Measurements from ENCODE around the gene ADARB1. TPM values are rescaled to one million over a fixed set of nuclear protein-coding genes. Genes with fewer than 3 reads are reported as not detected.

ADARB1 gene
- total and polyA plus RNA-seq, 2 donors = 11.9 to 14.6 TPM

DNA sequence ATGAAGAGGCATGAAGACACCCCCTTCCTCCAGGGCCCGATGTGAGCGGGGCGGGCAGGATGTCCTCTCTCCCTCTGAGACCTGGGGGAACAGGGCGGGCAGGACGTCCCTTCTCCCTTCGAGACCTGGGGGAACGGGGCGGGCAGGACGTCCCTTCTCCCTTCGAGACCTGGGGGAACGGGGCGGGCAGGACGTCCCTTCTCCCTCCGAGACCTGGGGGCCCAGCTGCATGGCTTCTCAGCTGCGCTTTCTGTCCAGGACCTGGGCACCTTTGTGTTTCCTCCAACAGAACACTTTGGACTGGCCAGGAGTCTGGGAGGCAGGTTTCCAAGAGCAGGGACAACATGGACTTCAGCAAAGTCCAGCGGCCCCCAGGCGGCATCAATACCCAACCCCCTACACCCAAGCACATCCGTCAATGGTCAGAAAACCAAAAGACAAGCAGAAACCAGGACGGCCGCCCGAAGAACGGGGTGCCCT, 30.8 kb upstream of the ADARB1 start:
- Histone ChIP-seq H3K36me3 (ENCODE audit: control insufficient read depth in 2 of 2, insufficient read depth in 2 of 2, low read length in 1 of 2) (no peaks in the 10 kb centered on the region), H3K9me3 (ENCODE audit: control insufficient read depth in 2 of 2, insufficient read depth in 1 of 2, low read length in 1 of 2) (peaks cover 0 to 7% of the 10 kb centered on the region in 2 donors), H3K27ac (ENCODE audit: low read depth in 1 of 2, low read length in 1 of 2) (no peak overlapping the region), H3K4me3 (ENCODE audit: low read length in 2 of 2) (no peak overlapping the region), H3K27me3 (ENCODE audit: control insufficient read depth in 2 of 2, insufficient read depth in 1 of 2, low read length in 1 of 2) (peaks cover 2 to 6% of the 10 kb centered on the region in 2 donors), H3K4me1 (ENCODE audit: control insufficient read depth in 2 of 2, insufficient read depth in 2 of 2, low read length in 2 of 2) (no peaks in the 10 kb centered on the region)
- DNase-seq (ENCODE audit: low read depth in 6 of 9, low spot score in 9 of 9) = no peak
- 83% methylated on average over 22 of the region's 22 CpGs for WGBS

DNA sequence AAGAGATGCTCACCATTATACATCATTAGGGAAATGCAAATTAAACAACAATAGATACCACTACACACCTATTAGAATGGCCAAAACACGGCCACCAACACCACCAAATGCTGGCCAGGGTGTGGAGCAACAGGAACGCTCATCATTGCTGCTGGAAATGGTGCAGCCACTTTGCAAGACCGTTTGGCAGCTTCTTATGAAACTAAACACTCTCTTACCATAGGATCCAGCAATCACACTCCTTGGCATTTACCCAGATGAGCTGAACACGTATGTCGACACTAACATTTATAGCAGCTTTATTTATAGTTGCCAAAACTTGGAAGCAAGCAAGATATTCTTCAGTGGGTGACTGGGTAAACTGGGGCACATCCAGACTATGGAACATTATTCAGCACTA, 28.9 kb upstream of the ADARB1 start:
- 87% methylated on average over 5 of the region's 5 CpGs for WGBS
- Histone ChIP-seq H3K36me3 (ENCODE audit: control insufficient read depth in 2 of 2, insufficient read depth in 2 of 2, low read length in 1 of 2) (no peaks in the 10 kb centered on the region), H3K27ac (ENCODE audit: low read depth in 1 of 2, low read length in 1 of 2) (no peak overlapping the region), H3K4me3 (ENCODE audit: low read length in 2 of 2) (no peak overlapping the region), H3K27me3 (ENCODE audit: control insufficient read depth in 2 of 2, insufficient read depth in 1 of 2, low read length in 1 of 2) (peaks cover 2 to 12% of the 10 kb centered on the region in 2 donors), H3K4me1 (ENCODE audit: control insufficient read depth in 2 of 2, insufficient read depth in 2 of 2, low read length in 2 of 2) (no peaks in the 10 kb centered on the region), H3K9me3 (ENCODE audit: control insufficient read depth in 2 of 2, insufficient read depth in 1 of 2, low read length in 1 of 2) (peaks cover 0 to 7% of the 10 kb centered on the region in 2 donors)
- DNase-seq (ENCODE audit: low read depth in 6 of 9, low spot score in 9 of 9) = no peak

DNA sequence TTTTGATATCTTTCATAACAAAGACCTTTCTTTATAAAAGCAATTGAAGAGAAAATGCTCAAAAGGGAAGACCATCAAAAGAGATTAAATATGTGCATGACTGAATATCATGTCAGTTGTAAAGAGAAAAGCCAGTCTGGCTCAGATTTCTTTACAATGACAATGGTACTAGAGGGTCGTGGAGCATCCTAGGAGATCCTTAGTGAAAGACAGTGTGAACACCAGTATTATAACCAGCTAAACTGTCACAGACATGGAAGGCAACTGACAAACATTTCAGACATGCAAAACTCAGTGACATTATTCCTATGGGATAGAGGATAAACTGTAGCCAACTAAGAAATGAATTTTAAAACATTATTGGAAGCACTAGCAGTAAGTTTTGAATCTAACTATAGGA, 27.1 kb upstream of the ADARB1 start:
- H3K36me3 ChIP-seq (ENCODE audit: control insufficient read depth in 2 of 2, insufficient read depth in 2 of 2, low read length in 1 of 2) = no peaks in the 10 kb centered on the region
- no peak for DNase-seq (ENCODE audit: low read depth in 6 of 9, low spot score in 9 of 9)
- WGBS = 96% methylated on average over 1 of the region's 1 CpG
- H3K27me3 ChIP-seq (ENCODE audit: control insufficient read depth in 2 of 2, insufficient read depth in 1 of 2, low read length in 1 of 2) = peaks cover 2 to 15% of the 10 kb centered on the region in 2 donors
- H3K4me3 ChIP-seq (ENCODE audit: low read length in 2 of 2) = no peak overlapping the region
- no peak overlapping the region for H3K27ac ChIP-seq (ENCODE audit: low read depth in 1 of 2, low read length in 1 of 2)
- peaks cover 0 to 7% of the 10 kb centered on the region in 2 donors for H3K9me3 ChIP-seq (ENCODE audit: control insufficient read depth in 2 of 2, insufficient read depth in 1 of 2, low read length in 1 of 2)
- H3K4me1 ChIP-seq (ENCODE audit: control insufficient read depth in 2 of 2, insufficient read depth in 2 of 2, low read length in 2 of 2) = no peaks in the 10 kb centered on the region

DNA sequence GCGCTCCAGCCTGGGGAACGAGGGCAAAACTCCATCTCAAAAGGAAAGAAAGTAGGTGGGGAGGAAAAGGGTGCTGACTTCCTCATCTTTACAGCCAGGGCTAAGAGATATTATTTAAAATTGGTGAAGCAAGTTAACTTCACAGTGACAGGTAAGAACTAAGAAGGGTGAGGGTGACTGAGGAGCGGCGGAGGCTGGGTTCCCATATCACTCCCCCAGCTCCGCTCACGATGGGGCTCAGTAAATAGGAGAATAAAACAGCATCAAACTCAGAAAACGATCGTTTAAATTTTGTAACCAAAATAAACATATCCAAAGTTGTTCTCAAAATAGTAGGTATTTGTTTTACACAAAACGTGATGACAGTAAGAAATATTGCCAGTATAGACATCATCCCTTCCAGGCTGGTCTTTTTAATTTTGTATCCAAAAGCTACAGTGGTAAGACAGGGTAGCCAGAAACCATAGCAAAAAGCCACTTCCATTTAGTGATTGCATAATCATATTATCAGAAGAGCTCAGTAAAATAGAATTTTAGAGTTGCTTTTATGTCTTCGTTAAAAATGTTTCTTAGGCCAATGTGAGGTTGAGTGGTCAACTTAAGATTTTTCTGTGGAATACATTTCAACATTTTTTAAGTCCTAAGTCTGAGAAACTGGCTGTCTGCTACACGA, 26.2 kb upstream of the ADARB1 start:
- no peak overlapping the region for H3K27ac ChIP-seq (ENCODE audit: low read depth in 1 of 2, low read length in 1 of 2)
- no peak overlapping the region for H3K4me3 ChIP-seq (ENCODE audit: low read length in 2 of 2)
- 95% methylated on average over 11 of the region's 11 CpGs for WGBS
- H3K9me3 ChIP-seq (ENCODE audit: control insufficient read depth in 2 of 2, insufficient read depth in 1 of 2, low read length in 1 of 2) = peaks cover 0 to 7% of the 10 kb centered on the region in 2 donors
- H3K36me3 ChIP-seq (ENCODE audit: control insufficient read depth in 2 of 2, insufficient read depth in 2 of 2, low read length in 1 of 2) = no peaks in the 10 kb centered on the region
- DNase-seq (ENCODE audit: low read depth in 6 of 9, low spot score in 9 of 9) = no peak
- peaks cover 2 to 16% of the 10 kb centered on the region in 2 donors for H3K27me3 ChIP-seq (ENCODE audit: control insufficient read depth in 2 of 2, insufficient read depth in 1 of 2, low read length in 1 of 2)
- H3K4me1 ChIP-seq (ENCODE audit: control insufficient read depth in 2 of 2, insufficient read depth in 2 of 2, low read length in 2 of 2) = no peaks in the 10 kb centered on the region

DNA sequence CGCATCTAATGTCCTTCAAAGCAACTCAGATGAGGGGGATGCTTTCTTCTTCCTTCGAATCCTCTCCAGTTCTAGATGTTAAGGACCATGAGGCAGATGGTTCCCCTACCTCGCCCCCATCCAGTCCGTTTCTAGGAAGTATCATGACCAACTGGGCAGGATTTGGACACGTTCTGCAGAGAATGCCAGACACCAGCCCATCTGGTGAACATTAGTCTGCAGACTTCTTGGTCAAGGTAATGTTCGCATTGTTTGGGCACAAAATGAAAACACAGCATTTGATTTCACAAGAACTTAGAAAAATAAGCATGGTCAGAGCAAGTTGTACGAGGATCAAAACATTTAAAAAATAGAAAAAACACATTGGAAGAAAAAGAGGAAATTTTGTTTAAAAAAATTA, 25.4 kb upstream of the ADARB1 start:
- H3K27ac ChIP-seq (ENCODE audit: low read depth in 1 of 2, low read length in 1 of 2) = no peak overlapping the region
- no peaks in the 10 kb centered on the region for H3K4me1 ChIP-seq (ENCODE audit: control insufficient read depth in 2 of 2, insufficient read depth in 2 of 2, low read length in 2 of 2)

DNA sequence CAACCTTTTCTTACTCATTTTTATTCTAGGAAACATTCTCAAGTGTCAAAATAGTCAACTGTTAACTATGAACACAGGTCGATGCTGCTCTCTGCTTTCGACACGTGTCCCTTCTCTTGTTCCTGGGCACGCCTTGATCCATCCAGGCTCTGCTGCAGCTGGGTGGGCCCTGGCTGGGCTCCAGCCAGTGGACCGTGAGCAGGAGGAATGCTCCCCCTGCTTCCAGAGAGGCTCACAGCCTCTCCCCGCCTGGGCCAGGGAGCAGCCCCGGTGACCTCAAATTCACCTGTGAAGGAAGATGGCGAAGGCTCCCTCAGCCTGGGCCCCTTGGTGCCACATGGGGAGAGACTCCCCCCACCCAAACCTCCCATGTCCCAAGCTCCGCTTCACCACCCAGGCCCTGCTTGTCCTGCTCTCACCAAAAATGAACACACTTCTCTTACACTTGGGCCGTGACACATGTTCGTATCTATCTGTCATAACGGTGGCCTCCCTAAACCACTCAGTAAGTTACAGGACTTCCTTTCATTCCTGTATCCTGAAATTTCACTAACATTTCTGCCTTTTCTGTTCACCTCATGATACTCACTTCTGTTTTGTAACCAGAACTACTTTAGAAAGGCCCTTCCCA, 24.6 kb upstream of the ADARB1 start:
- 86% methylated on average over 12 of the region's 12 CpGs for WGBS
- no peak for DNase-seq (ENCODE audit: low read depth in 6 of 9, low spot score in 9 of 9)
- H3K36me3 ChIP-seq (ENCODE audit: control insufficient read depth in 2 of 2, insufficient read depth in 2 of 2, low read length in 1 of 2) = no peaks in the 10 kb centered on the region

More for the DNA sequence above, 25.4 kb upstream of the ADARB1 start:
- Histone ChIP-seq H3K36me3 (ENCODE audit: control insufficient read depth in 2 of 2, insufficient read depth in 2 of 2, low read length in 1 of 2) (no peaks in the 10 kb centered on the region), H3K4me3 (ENCODE audit: low read length in 2 of 2) (no peak overlapping the region), H3K27me3 (ENCODE audit: control insufficient read depth in 2 of 2, insufficient read depth in 1 of 2, low read length in 1 of 2) (peaks cover 2 to 20% of the 10 kb centered on the region in 2 donors), H3K9me3 (ENCODE audit: control insufficient read depth in 2 of 2, insufficient read depth in 1 of 2, low read length in 1 of 2) (peaks cover 0 to 7% of the 10 kb centered on the region in 2 donors)
- WGBS = 85% methylated on average over 7 of the region's 7 CpGs
- no peak for DNase-seq (ENCODE audit: low read depth in 6 of 9, low spot score in 9 of 9)

DNA sequence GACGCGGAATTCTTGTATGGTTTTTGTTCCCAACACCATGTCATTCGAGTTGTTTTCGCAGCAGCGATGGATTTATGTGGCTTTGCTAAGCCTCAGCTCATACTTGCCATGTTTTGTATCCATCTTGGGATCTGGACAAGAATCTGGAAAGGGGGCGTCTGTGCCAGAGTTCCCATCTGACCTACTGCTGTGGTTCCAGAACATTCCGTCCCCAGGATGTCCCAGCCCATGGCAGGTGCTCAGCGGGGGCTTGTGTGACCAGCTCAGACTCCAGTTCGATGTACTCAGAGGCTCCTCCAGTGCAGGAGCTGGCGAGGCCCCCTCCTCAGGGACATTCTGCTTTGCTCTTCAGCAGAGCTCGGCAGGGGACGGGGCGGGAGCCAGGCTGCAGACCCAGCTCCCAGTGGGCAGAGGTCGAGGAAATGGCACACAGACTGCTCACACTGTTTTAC, 24.0 kb upstream of the ADARB1 start:
- peaks cover 0 to 2% of the 10 kb centered on the region in 2 donors for H3K4me1 ChIP-seq (ENCODE audit: control insufficient read depth in 2 of 2, insufficient read depth in 2 of 2, low read length in 2 of 2)
- peak overlapping the region in 1 of 2 donors; percentile 36 for H3K27ac ChIP-seq (ENCODE audit: low read depth in 1 of 2, low read length in 1 of 2)
- DNase-seq (ENCODE audit: low read depth in 6 of 9, low spot score in 9 of 9) = no peak
- H3K27me3 ChIP-seq (ENCODE audit: control insufficient read depth in 2 of 2, insufficient read depth in 1 of 2, low read length in 1 of 2) = peaks cover under 1 to 28% of the 10 kb centered on the region in 2 donors
- no peak overlapping the region for H3K4me3 ChIP-seq (ENCODE audit: low read length in 2 of 2)
- no peaks in the 10 kb centered on the region for H3K36me3 ChIP-seq (ENCODE audit: control insufficient read depth in 2 of 2, insufficient read depth in 2 of 2, low read length in 1 of 2)
- WGBS = 84% methylated on average over 14 of the region's 14 CpGs
- peaks cover 0 to 7% of the 10 kb centered on the region in 2 donors for H3K9me3 ChIP-seq (ENCODE audit: control insufficient read depth in 2 of 2, insufficient read depth in 1 of 2, low read length in 1 of 2)

More for the DNA sequence above, 24.6 kb upstream of the ADARB1 start:
- no peak overlapping the region for H3K4me3 ChIP-seq (ENCODE audit: low read length in 2 of 2)
- H3K27me3 ChIP-seq (ENCODE audit: control insufficient read depth in 2 of 2, insufficient read depth in 1 of 2, low read length in 1 of 2) = peaks cover 2 to 23% of the 10 kb centered on the region in 2 donors
- no peaks in the 10 kb centered on the region for H3K4me1 ChIP-seq (ENCODE audit: control insufficient read depth in 2 of 2, insufficient read depth in 2 of 2, low read length in 2 of 2)
- peaks cover 0 to 7% of the 10 kb centered on the region in 2 donors for H3K9me3 ChIP-seq (ENCODE audit: control insufficient read depth in 2 of 2, insufficient read depth in 1 of 2, low read length in 1 of 2)
- peak overlapping the region in 1 of 2 donors; percentile 36 for H3K27ac ChIP-seq (ENCODE audit: low read depth in 1 of 2, low read length in 1 of 2)

DNA sequence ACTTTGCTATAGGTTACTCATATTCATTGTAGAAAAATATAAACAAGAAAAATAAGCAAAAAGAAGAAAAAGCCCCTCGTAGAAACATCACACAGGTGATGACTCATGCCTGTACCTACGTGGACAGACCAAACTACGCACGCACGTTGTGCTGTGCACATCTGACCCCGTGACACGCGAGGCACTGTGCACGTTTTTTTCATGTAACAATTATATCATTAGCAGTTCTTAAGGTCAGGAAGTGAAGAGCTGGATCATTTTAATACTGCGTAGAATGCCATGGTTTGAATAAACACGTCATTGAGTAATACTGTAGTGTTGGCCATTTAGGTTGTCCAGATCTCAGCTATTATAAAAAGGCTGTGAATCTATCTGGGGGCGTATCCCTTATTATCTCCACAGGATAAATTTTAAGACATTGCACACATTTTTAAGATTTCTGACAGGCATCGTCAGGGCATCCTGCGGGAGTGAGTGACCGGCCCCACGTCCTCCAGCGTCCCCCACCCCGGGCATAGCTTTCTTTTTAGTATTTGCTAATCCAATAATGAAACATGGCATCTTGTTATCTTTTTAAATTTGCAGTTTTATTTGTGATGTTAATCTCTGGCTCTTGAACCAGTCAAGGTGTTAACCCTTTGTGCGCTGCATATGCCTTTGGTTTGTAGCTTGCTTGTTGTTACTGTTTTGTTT, 23.4 kb upstream of the ADARB1 start:
- Histone ChIP-seq H3K4me1 (ENCODE audit: control insufficient read depth in 2 of 2, insufficient read depth in 2 of 2, low read length in 2 of 2) (peaks cover 0 to 2% of the 10 kb centered on the region in 2 donors), H3K36me3 (ENCODE audit: control insufficient read depth in 2 of 2, insufficient read depth in 2 of 2, low read length in 1 of 2) (no peaks in the 10 kb centered on the region), H3K27me3 (ENCODE audit: control insufficient read depth in 2 of 2, insufficient read depth in 1 of 2, low read length in 1 of 2) (peaks cover 0 to 30% of the 10 kb centered on the region in 2 donors), H3K9me3 (ENCODE audit: control insufficient read depth in 2 of 2, insufficient read depth in 1 of 2, low read length in 1 of 2) (peaks cover 0 to 7% of the 10 kb centered on the region in 2 donors), H3K4me3 (ENCODE audit: low read length in 2 of 2) (no peak overlapping the region), H3K27ac (ENCODE audit: low read depth in 1 of 2, low read length in 1 of 2) (no peak overlapping the region)
- 87% methylated on average over 19 of the region's 19 CpGs for WGBS
- no peak for DNase-seq (ENCODE audit: low read depth in 6 of 9, low spot score in 9 of 9)

Data from thymus (tissue), 11 donors.